KMS-11 (cell line): ENCODE data around the gene SPAM1.

Experiments used
- H2AFZ ChIP-seq: fragments of 200-600 bp; sonication (generic); 2 replicates; pipeline ENCODE4 v1.6.1; 2016; ENCODE audit warnings: antibody characterized with exemption, mixed run types, low read depth
- H3K27ac ChIP-seq: fragments of 200-600 bp; sonication (generic); 2 replicates; pipeline ENCODE4 v1.6.1; 2016; ENCODE audit warnings: mild to moderate bottlenecking, mixed run types
- H3K27me3 ChIP-seq: fragments of 200-600 bp; sonication (generic); 2 replicates; pipeline ENCODE4 v1.6.1; 2017; ENCODE audit warnings: mild to moderate bottlenecking, low read depth, mixed run types, moderate library complexity; ENCODE audit not compliant: insufficient read depth
- H3K36me3 ChIP-seq: fragments of 200-600 bp; sonication (generic); 2 replicates; pipeline ENCODE4 v1.6.1; 2017; ENCODE audit warnings: mild to moderate bottlenecking, mixed run types; ENCODE audit not compliant: insufficient read depth
- H3K4me1 ChIP-seq: fragments of 200-600 bp; sonication (generic); 2 replicates; pipeline ENCODE4 v1.6.1; 2016; ENCODE audit warnings: mild to moderate bottlenecking, low read depth, mixed run types; ENCODE audit not compliant: poor library complexity, severe bottlenecking
- H3K4me2 ChIP-seq: fragments of 200-600 bp; sonication (generic); 2 replicates; pipeline ENCODE4 v1.7.0; 2016; ENCODE audit warnings: mild to moderate bottlenecking, mixed run types
- H3K4me3 ChIP-seq: fragments of 200-600 bp; sonication (generic); IDR thresholded peaks from 2 replicates; pipeline ENCODE4 v1.6.1; 2017; ENCODE audit warnings: low read depth, low read length, mixed read lengths; ENCODE audit not compliant: insufficient read depth
- H3K79me2 ChIP-seq: fragments of 200-600 bp; sonication (generic); 2 replicates; pipeline ENCODE4 v1.6.1; 2016; ENCODE audit warnings: low read depth, mixed run types; ENCODE audit not compliant: insufficient read depth
- H3K9ac ChIP-seq: fragments of 200-600 bp; sonication (generic); 2 replicates; pipeline ENCODE4 v1.6.1; 2016; ENCODE audit warnings: mild to moderate bottlenecking, mixed run types
- H4K20me1 ChIP-seq: fragments of 200-600 bp; sonication (generic); 2 replicates; pipeline ENCODE4 v1.6.1; 2016; ENCODE audit warnings: mild to moderate bottlenecking, mixed run types; ENCODE audit not compliant: insufficient read depth
- TF ChIP-seq, protein P1 (sequence below): fragments of 200-600 bp; sonication (generic); conservative IDR thresholded peaks from 2 replicates; pipeline ENCODE4 v1.6.1; 2017; ENCODE audit warnings: low read depth, mild to moderate bottlenecking, antibody characterized with exemption, low read length, moderate library complexity, mixed read lengths

Gene SPAM1

DNA sequence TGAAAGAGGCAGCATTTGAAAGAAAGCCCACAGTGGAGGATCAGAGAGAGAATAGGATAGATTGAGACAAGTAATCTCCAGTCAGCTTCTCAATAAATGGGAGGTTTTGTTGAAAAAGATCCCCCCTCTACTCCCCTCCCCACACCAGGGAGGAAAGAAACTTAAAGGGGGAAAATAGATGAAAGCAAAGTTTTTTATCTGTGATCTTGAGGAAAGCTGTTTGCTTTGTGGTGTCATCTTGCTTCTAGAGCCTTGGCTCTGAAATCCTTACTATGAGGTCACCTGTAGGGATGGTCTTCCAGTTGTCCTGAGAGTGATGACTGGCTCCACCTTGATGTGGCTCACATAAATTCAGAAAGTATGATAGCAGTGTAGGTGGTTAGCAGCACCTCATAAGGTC lies at the start of gene SPAM1:
SPAM1 (plus strand) TSS at position 301 of the 400 bp plus-strand sequence. CDS start 28,330 bp downstream, outside the sequence.
- no peak within 1 kb of the TSS for H3K27ac ChIP-seq
- TF ChIP-seq, protein P1, sequence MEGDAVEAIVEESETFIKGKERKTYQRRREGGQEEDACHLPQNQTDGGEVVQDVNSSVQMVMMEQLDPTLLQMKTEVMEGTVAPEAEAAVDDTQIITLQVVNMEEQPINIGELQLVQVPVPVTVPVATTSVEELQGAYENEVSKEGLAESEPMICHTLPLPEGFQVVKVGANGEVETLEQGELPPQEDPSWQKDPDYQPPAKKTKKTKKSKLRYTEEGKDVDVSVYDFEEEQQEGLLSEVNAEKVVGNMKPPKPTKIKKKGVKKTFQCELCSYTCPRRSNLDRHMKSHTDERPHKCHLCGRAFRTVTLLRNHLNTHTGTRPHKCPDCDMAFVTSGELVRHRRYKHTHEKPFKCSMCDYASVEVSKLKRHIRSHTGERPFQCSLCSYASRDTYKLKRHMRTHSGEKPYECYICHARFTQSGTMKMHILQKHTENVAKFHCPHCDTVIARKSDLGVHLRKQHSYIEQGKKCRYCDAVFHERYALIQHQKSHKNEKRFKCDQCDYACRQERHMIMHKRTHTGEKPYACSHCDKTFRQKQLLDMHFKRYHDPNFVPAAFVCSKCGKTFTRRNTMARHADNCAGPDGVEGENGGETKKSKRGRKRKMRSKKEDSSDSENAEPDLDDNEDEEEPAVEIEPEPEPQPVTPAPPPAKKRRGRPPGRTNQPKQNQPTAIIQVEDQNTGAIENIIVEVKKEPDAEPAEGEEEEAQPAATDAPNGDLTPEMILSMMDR = no peak

DNA sequence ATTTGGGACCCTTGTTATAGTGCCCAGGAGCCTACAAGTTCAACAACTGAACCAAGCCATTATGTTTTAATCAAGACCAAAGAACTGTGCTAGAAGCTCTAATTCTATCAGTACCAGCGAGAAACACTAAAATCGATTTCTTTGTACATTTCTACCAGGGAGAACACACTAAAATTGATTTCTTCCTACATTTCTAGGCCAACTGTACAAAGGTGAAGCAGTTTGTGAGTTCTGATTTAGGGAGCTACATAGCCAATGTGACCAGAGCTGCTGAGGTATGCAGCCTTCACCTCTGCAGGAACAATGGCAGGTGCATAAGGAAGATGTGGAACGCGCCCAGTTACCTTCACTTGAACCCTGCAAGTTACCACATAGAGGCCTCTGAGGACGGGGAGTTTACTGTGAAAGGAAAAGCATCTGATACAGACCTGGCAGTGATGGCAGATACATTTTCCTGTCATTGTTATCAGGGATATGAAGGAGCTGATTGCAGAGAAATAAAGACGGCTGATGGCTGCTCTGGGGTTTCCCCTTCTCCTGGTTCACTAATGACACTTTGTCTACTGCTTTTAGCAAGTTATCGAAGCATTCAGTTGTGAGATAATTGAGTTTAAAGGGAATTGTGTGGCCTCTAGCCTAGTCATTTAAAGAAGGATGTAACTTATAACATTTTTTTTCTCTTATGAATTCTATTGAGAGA lies 48.3 kb upstream of the SPAM1 start:
- no peak overlapping the region for H3K27ac ChIP-seq
- H3K4me2 ChIP-seq = no peak overlapping the region
- no peaks in the 10 kb centered on the region for H3K36me3 ChIP-seq
- H3K4me1 ChIP-seq = no peaks in the 10 kb centered on the region
- H2AFZ ChIP-seq = no peak overlapping the region
- TF ChIP-seq, protein P1 = no peak
- H3K27me3 ChIP-seq = no peaks in the 10 kb centered on the region
- H4K20me1 ChIP-seq = no peaks in the 10 kb centered on the region
- H3K9ac ChIP-seq = no peak overlapping the region
- H3K79me2 ChIP-seq = no peaks in the 10 kb centered on the region
- no peak overlapping the region for H3K4me3 ChIP-seq

More for the DNA sequence above, at the start of gene SPAM1:
- Histone ChIP-seq H3K9ac (no peak within 1 kb of the TSS), H3K27me3 (no peaks in the 10 kb centered on the region), H3K79me2 (no peaks in the 10 kb centered on the region), H3K36me3 (no peaks in the 10 kb centered on the region), H2AFZ (no peak within 1 kb of the TSS), H3K4me1 (no peaks in the 10 kb centered on the region), H3K4me2 (no peak within 1 kb of the TSS), H4K20me1 (no peaks in the 10 kb centered on the region), H3K4me3 (no peak within 1 kb of the TSS)

DNA sequence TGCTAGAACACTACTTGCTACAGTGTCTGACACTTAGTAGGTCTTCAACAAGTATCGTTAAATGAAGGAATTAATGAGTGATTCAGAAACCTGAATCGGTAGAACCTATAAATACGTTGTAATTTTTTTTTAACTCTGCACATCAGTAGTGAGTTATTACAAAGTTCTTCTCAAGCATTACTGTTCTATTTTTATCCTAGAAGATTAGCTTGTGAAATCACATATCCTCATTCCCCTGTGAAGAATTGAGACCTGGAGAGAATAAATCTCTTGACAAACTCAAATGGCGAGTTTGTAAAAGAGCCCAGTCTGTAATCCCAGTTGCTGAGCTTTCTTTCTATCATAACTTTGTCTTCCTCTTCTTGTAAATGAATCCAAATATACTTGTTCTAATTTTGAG lies 45.4 kb upstream of the SPAM1 start:
- no peaks in the 10 kb centered on the region for H3K27me3 ChIP-seq
- H3K4me1 ChIP-seq = no peaks in the 10 kb centered on the region
- H3K36me3 ChIP-seq = no peaks in the 10 kb centered on the region
- no peak overlapping the region for H3K4me3 ChIP-seq
- no peak overlapping the region for H3K4me2 ChIP-seq
- TF ChIP-seq, protein P1 = no peak
- H2AFZ ChIP-seq = no peak overlapping the region
- no peak overlapping the region for H3K27ac ChIP-seq
- no peak overlapping the region for H3K9ac ChIP-seq
- no peaks in the 10 kb centered on the region for H3K79me2 ChIP-seq
- no peaks in the 10 kb centered on the region for H4K20me1 ChIP-seq

DNA sequence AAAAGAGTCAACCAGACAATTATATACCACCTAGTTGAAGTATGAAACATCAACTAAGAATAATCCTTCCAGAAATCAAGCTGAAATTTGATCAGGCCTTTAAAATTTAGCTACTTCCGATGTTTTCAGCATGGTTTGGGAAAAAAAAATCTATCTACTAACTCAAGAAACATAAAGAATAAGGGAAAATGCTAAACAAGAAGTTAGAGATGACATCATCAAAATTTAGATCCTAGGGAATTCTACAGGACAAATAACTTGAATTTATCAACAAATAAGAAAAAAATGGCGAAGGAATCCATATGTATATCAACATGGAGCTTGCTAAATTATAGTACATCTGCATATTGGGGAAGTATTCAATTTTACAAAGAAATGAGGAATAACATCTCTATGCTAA lies 43.7 kb upstream of the SPAM1 start:
- Histone ChIP-seq H2AFZ (no peak overlapping the region), H3K4me3 (no peak overlapping the region), H3K4me1 (no peaks in the 10 kb centered on the region), H3K27me3 (no peaks in the 10 kb centered on the region), H3K9ac (no peak overlapping the region), H3K4me2 (no peak overlapping the region), H3K27ac (no peak overlapping the region), H4K20me1 (no peaks in the 10 kb centered on the region), H3K36me3 (no peaks in the 10 kb centered on the region), H3K79me2 (no peaks in the 10 kb centered on the region)
- TF ChIP-seq, protein P1 = no peak
